SK-N-MC (cell line): ENCODE results near the gene TMCO5A.

Experiments
- EZH2 ChIP-seq: fragments of 200-600 bp; sonication (generic); IDR thresholded peaks from one replicate; pipeline ENCODE4 v1.6.1; 2017; ENCODE audit warnings: antibody characterized with exemption
- FOXP2 ChIP-seq: optimal IDR thresholded peaks from 2 replicates; pipeline ENCODE3; 2011; ENCODE audit warnings: mild to moderate bottlenecking, moderate library complexity; ENCODE audit not compliant: insufficient read depth; ENCODE audit errors: extremely low read length, control extremely low read depth
- POLR2AphosphoS5 ChIP-seq: IDR thresholded peaks from 2 replicates; pipeline ENCODE4 v1.6.1; 2012; ENCODE audit warnings: mild to moderate bottlenecking, low read depth, low read length, borderline replicate concordance

DNA sequence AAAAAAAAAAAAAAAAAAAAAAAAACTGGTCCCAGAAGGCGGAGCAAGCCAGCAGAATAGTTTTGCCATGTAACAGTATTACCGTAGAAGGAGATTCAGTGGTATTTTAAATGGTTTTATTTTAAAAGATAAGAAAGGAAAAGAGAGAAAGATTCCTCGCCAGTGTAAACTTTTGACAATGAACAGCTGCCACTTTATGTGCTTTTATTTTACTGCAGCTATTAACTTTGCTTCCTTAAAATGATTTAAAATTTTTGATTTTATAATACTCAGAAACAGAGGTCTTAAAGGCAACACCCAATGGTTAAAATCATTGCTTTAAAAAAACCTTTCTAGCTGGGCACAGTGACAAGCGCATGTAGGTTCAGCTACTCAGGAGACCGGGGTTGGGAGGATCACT, 46.8 kb downstream of the TMCO5A start:
- no peak for TF ChIP-seq EZH2
- no peak for TF ChIP-seq POLR2AphosphoS5
- TF ChIP-seq FOXP2, result no peak
